ENCODE results near the gene RAI1.

The RAI1 gene

DNA sequence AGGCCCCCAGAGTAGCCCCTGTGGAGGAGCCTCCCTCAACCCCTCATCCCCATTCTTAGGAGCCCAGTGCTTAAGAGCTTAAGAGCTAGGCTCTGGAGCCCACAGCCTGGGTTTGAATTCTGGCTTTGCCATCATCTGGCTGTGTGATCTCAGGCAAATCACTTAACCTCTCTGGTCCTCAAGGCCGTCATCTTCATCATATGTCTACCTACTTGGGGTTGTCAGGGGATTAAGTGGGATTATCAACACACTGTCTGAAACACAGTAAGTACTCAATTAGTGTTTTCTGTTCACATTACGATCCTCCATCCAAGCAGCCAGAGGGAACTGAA, 150.7 kb downstream of the RAI1 start:
- peaks cover 42% of the 10 kb centered on the region for H3K36me3 ChIP-seq (ENCODE audit: control insufficient read depth, insufficient read depth, low read length)
- no peaks in the 10 kb centered on the region for H3K9me3 ChIP-seq (ENCODE audit: control insufficient read depth, low read length)
- no peak overlapping the region for H3K27ac ChIP-seq (ENCODE audit: low read depth, low read length, severe bottlenecking)
- 86 to 100% methylated on average over 1 of the region's 2 CpGs for WGBS, 2 experiments (ENCODE audit: insufficient coverage in 2 of 2)
- H3K4me1 ChIP-seq (ENCODE audit: control insufficient read depth, insufficient read depth, low read length, poor library complexity, severe bottlenecking): peaks cover 14% of the 10 kb centered on the region
- H3K4me3 ChIP-seq (ENCODE audit: extremely low read depth, insufficient read depth, low read length, poor library complexity, severe bottlenecking): no peak overlapping the region

DNA sequence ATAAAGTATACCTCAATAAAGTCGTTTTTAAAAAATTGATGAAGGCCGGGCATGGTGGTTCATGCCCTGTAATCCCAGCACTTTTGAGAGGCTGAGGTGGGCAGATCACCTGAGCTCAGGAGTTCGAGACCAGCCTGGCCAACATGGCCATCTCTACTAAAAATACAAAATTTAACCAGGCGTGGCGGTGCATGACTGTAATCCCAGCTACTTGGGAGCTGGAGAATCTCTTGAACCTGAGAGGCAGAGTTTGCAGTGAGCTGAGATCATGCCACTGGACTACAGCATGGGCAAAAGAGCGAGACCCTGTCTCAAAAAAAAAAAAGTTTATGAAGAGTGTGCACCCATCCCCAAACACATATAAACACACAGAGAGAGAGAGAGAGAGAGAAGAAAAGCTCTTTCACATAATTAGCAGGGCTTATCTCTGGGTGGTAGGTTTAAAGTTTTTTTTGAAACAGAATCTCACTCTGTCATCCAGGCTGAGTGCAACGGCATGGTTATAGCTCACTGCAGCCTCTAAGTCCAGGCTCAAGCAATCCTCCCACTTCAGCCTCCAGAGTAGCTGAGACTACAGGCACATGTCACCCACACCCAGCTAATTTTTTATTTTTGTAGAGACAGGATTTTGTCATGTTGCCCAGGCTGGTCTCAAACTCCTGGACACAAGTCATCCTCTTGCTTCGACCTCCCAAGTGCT, 152.6 kb downstream of the RAI1 start:
- H3K4me1 ChIP-seq (ENCODE audit: control insufficient read depth, insufficient read depth, low read length, poor library complexity, severe bottlenecking): peaks cover 31% of the 10 kb centered on the region
- H3K36me3 ChIP-seq (ENCODE audit: control insufficient read depth, insufficient read depth, low read length): peaks cover 39% of the 10 kb centered on the region
- H3K9me3 ChIP-seq (ENCODE audit: control insufficient read depth, low read length): no peaks in the 10 kb centered on the region
- no peak overlapping the region for H3K27ac ChIP-seq (ENCODE audit: low read depth, low read length, severe bottlenecking)
- WGBS, 2 experiments (ENCODE audit: insufficient coverage in 2 of 2): 88% methylated on average over 6 of the region's 8 CpGs
- H3K4me3 ChIP-seq (ENCODE audit: extremely low read depth, insufficient read depth, low read length, poor library complexity, severe bottlenecking): no peak overlapping the region

DNA sequence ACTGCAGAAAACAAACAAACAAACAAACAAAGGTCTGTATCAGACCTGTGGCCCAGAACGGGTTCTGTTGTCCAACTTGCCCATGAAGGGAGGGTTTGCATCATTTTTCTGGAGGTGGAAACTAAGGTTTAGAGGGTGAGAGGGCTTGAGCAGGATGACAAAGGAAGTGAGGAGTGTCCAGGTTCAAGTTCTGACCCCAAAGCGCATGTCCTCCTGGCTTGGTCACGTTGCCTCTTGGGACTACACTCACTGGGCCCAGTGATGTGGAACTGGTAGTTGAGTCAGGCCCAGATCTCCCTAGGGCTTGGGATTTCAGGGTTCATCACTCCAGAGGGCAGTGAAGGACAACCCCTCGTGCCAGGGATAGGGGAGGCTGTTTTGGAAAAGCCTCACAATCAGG, 153.7 kb downstream of the RAI1 start:
- Histone ChIP-seq H3K4me3 (ENCODE audit: extremely low read depth, insufficient read depth, low read length, poor library complexity, severe bottlenecking) (peak overlapping the region; percentile 76), H3K4me1 (ENCODE audit: control insufficient read depth, insufficient read depth, low read length, poor library complexity, severe bottlenecking) (peaks cover 31% of the 10 kb centered on the region), H3K36me3 (ENCODE audit: control insufficient read depth, insufficient read depth, low read length) (peaks cover 35% of the 10 kb centered on the region), H3K9me3 (ENCODE audit: control insufficient read depth, low read length) (no peaks in the 10 kb centered on the region), H3K27ac (ENCODE audit: low read depth, low read length, severe bottlenecking) (no peak overlapping the region)
- whole genome bisulfite sequencing, 2 experiments (ENCODE audit: insufficient coverage in 2 of 2): 91 to 96% methylated on average over 3 of the region's 4 CpGs

DNA sequence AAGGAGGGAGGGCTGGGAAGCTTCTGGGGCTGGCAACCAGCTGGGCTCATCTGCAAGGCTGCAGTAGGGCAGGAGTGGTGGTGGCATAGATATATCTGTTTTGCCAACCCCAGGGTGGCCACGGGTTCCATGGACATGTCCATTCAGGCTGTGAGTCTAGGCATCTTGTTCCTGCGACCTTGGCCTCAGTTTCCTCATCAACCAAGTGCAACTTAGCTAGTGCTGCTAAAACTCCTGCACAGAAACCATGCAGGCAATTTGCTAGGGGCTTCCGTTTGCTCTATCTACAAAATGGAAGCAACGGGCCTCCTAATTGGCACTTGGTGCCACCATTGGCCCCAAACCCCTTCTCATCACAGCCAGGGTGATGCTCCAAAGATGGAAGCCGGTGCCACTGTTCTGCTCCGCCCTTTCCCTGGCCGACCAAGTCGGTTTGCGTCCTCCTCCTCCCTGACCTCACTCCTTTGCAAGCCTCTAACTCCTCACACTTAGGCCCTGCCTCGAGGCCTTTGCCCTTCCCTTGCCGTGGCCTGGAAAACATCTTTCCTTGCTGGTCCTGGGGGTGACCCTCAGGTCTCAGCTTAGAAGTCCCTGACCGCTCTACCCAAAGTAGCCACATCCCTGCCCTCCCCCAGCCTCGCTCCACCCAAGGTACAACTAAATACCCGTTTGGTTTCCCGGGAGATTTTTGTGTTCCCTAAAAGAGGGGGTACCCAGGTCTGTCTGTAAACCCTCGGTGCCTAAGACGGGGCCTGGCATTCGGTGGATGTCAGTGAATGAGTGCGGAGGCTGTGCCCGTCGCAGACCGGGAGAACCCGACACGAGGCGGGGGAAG, 154.4 kb downstream of the RAI1 start:
- peak overlapping the region; percentile 2 for H3K27ac ChIP-seq (ENCODE audit: low read depth, low read length, severe bottlenecking)
- H3K36me3 ChIP-seq (ENCODE audit: control insufficient read depth, insufficient read depth, low read length): peaks cover 29% of the 10 kb centered on the region
- peaks cover 31% of the 10 kb centered on the region for H3K4me1 ChIP-seq (ENCODE audit: control insufficient read depth, insufficient read depth, low read length, poor library complexity, severe bottlenecking)
- no peaks in the 10 kb centered on the region for H3K9me3 ChIP-seq (ENCODE audit: control insufficient read depth, low read length)
- H3K4me3 ChIP-seq (ENCODE audit: extremely low read depth, insufficient read depth, low read length, poor library complexity, severe bottlenecking): peak overlapping the region; percentile 76
- 19 to 37% methylated on average over 19 to 25 of the region's 25 CpGs for WGBS, 2 experiments (ENCODE audit: insufficient coverage in 2 of 2)

DNA sequence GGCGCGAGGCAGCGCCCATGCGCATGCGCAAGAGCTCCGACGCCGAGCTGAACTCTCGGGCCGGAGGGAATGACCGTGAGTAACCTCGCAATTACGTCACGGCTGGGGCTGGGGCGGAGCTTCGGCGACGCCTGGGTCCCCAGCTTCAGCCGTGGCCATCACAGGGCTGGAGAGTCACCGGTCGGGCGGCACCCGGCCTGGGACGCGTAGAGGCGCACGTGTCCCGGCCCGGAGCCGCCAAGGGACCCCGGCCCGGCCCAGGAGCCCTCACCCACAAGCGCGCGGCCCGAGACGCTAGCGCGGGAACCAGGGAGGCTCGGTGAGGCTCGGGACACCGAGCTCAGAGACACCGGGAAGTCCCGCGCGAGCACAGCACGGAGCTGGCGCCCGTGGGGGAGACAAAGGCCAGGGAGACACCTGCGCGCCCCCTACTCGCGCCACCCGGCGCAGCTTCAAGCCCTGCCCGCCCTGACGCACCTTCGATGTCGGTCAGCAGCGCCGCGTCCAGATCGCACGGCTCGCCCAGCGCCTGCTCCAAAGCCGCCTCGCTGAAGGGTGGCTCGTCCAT, 155.1 kb downstream of the RAI1 start:
- WGBS, 2 experiments (ENCODE audit: insufficient coverage in 2 of 2): 0% methylated on average over 51 to 69 of the region's 69 CpGs
- peaks cover 22% of the 10 kb centered on the region for H3K36me3 ChIP-seq (ENCODE audit: control insufficient read depth, insufficient read depth, low read length)
- peak overlapping the region; percentile 76 for H3K4me3 ChIP-seq (ENCODE audit: extremely low read depth, insufficient read depth, low read length, poor library complexity, severe bottlenecking)
- H3K9me3 ChIP-seq (ENCODE audit: control insufficient read depth, low read length): no peaks in the 10 kb centered on the region
- peak overlapping the region; percentile 95 for H3K27ac ChIP-seq (ENCODE audit: low read depth, low read length, severe bottlenecking)
- peaks cover 38% of the 10 kb centered on the region for H3K4me1 ChIP-seq (ENCODE audit: control insufficient read depth, insufficient read depth, low read length, poor library complexity, severe bottlenecking)

DNA sequence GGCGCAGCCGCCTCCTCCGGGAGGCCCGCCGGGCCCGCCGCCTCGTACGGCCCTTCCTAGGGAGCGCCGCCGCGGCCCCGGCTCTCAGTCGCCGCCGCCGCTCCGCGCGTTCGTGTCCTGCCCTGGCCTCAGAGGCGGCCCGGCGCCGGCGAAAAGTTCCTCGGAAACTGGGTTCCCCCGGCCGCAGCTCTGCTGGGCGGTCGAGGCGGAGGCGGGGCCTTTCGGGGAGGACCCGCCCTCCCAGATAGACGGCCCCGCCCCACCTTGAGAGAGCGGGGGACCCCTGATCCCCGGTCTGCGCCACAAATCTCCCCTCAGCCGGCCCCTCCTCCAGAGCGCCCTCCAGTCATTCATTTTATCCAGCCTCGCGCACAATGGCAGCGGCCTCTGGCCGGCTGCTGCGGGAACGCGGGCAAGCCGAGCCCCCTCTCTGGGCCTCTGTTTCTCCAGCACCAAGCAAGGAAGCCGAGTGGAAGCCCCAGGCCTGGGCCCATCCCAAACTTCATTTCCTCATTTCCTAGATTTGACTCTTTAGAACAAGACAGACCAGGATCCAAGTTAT, 155.6 kb downstream of the RAI1 start, which contains the start of gene SREBF1:
SREBF1 (minus strand) TSS at position 169 of the 562 bp plus-strand sequence. CDS start 169 bp downstream, outside the sequence.
- WGBS, 2 experiments (ENCODE audit: insufficient coverage in 2 of 2): 1 to 2% methylated on average over 32 to 49 of the region's 52 CpGs
- H3K4me3 ChIP-seq (ENCODE audit: extremely low read depth, insufficient read depth, low read length, poor library complexity, severe bottlenecking): peak within 1 kb of the TSS; percentile 76
- no peaks in the 10 kb centered on the region for H3K9me3 ChIP-seq (ENCODE audit: control insufficient read depth, low read length)
- H3K36me3 ChIP-seq (ENCODE audit: control insufficient read depth, insufficient read depth, low read length): peaks cover 16% of the 10 kb centered on the region
- H3K4me1 ChIP-seq (ENCODE audit: control insufficient read depth, insufficient read depth, low read length, poor library complexity, severe bottlenecking): peaks cover 44% of the 10 kb centered on the region
- H3K27ac ChIP-seq (ENCODE audit: low read depth, low read length, severe bottlenecking): peak within 1 kb of the TSS; percentile 95

DNA sequence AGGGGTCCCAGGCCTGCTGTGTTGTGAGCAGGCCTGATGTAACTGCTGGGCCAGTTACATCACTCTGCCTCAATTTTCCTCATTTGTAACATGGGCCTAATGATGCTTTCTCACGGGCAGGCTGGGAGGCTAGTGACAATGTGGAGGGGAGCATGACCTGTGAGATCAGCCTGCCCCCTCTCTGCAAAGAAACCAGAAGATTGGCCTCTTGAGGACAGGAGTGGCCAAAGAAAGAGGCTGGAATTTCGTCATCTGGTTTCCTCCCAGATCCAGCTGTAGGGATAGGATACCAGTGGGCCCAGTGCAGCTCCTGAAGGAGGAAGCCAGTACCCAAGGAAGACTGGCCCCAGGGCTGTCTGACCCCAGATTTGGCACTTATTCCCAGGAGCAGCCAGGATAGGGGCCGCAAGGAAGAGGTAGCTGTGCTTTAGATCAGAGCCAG, 156.1 kb downstream of the RAI1 start:
- H3K9me3 ChIP-seq (ENCODE audit: control insufficient read depth, low read length): no peaks in the 10 kb centered on the region
- H3K4me3 ChIP-seq (ENCODE audit: extremely low read depth, insufficient read depth, low read length, poor library complexity, severe bottlenecking): peak overlapping the region; percentile 76
- peaks cover 47% of the 10 kb centered on the region for H3K4me1 ChIP-seq (ENCODE audit: control insufficient read depth, insufficient read depth, low read length, poor library complexity, severe bottlenecking)
- peak overlapping the region; percentile 95 for H3K27ac ChIP-seq (ENCODE audit: low read depth, low read length, severe bottlenecking)
- peaks cover 12% of the 10 kb centered on the region for H3K36me3 ChIP-seq (ENCODE audit: control insufficient read depth, insufficient read depth, low read length)
- 49 to 52% methylated on average over 2 to 3 of the region's 3 CpGs for WGBS, 2 experiments (ENCODE audit: insufficient coverage in 2 of 2)

DNA sequence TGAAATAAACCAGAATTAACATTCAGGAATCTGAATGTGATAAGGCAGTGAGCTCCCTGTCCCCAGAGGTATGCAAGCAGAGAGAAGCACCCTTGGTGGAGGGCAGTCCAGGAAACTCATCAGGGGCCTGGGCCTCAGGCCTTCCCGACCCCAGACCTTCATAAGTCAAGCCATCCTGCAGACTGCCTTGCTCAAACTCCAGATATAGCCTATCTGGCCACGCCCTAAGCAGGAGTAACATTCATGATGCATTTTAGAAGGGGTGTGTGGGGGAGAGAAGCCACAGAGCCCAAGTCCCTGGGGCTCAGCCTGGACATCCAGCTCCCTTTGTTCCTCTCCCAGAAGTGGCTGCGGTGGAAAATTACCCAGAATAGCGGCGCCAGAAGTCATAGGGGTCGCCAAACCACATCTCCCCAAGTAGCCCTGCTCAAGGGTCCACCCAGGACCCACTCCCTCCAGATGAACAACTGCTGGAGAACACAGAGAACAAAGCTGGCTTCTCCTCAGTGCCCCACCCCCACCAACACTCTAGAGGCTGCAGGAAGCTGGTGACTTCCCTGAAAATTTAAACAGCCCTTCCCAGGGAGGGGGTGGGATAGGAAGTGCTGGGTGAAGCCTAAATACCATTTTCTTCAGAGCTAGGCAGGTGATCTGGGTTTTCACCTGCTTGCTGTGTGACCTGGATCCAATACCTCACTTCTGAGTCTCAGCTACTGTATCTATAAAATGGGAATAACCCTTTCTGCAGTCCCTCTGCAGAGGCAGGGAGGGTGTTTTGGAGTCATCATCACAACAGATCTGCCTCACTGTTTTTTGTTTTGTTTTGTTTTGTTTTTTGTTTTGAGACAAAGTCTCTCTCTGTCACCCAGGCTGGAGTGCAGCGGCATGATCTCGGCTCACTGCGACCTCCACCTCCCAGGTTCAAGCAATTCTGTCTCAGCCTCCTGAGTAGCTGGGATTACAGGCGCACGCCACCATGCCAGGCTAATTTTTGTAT, 157.0 kb downstream of the RAI1 start:
- no peaks in the 10 kb centered on the region for H3K9me3 ChIP-seq (ENCODE audit: control insufficient read depth, low read length)
- peak overlapping the region; percentile 95 for H3K27ac ChIP-seq (ENCODE audit: low read depth, low read length, severe bottlenecking)
- H3K36me3 ChIP-seq (ENCODE audit: control insufficient read depth, insufficient read depth, low read length): peaks cover 12% of the 10 kb centered on the region
- WGBS, 2 experiments (ENCODE audit: insufficient coverage in 2 of 2): 48 to 81% methylated on average over 2 to 9 of the region's 11 CpGs
- H3K4me1 ChIP-seq (ENCODE audit: control insufficient read depth, insufficient read depth, low read length, poor library complexity, severe bottlenecking): peaks cover 47% of the 10 kb centered on the region
- no peak overlapping the region for H3K4me3 ChIP-seq (ENCODE audit: extremely low read depth, insufficient read depth, low read length, poor library complexity, severe bottlenecking)

DNA sequence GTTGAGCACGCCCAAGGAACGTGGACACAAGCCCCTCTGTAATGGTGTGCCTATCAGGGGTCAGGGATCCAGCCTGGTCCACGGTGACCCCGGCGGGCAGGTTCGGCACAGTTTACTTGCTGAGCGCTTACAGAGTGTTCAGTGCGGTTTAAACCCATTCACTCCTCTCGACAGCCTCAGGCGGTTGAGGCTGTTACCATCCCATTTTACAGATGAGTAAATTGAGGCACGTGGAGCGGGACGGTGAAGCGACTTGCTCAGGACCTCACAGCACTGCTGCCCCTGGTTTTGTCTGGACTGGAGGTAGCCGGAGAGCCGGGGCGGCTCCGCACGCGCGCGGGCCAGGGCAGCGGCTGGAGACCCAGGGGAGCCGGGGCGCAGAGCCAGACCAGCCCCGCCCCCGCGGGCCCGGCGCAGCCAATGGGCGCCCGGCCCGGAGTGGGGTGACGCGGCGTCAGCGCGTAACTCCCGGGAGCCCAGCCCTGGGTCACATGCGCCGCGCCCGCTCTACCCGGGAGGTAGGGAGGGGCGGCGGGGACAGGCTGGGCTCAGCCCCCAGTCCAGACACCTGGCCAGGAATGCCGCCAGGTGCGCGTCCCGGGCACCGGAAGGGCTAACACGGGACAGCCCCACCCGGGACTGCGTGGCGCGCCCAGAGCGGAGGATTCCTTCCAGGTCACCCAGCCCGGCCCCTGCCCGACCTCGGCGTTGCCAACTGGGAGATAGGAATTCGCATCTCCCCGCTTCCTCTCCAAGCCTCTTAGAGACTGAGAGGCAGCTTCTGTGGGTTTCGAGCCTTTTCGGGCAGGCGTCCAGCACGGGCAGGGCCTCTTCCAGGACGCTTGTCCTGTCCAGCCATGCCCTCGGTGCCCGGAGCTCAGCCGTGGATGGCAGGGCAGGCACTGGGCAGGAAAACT, 158.8 kb downstream of the RAI1 start:
- H3K27ac ChIP-seq (ENCODE audit: low read depth, low read length, severe bottlenecking): peak overlapping the region; percentile 92
- 7 to 12% methylated on average over 57 to 59 of the region's 71 CpGs for WGBS, 2 experiments (ENCODE audit: insufficient coverage in 2 of 2)
- peaks cover 40% of the 10 kb centered on the region for H3K4me1 ChIP-seq (ENCODE audit: control insufficient read depth, insufficient read depth, low read length, poor library complexity, severe bottlenecking)
- H3K9me3 ChIP-seq (ENCODE audit: control insufficient read depth, low read length): no peaks in the 10 kb centered on the region
- H3K4me3 ChIP-seq (ENCODE audit: extremely low read depth, insufficient read depth, low read length, poor library complexity, severe bottlenecking): peak overlapping the region; percentile 29
- H3K36me3 ChIP-seq (ENCODE audit: control insufficient read depth, insufficient read depth, low read length): peaks cover 5% of the 10 kb centered on the region
